HG03354 (cell line): ENCODE measurements around the gene ATPAF2.

Experiments
- ATAC-seq: cut with Tn5 transposase; IDR thresholded peaks from one replicate; pipeline ENCODE4 v1.9.1; 2021; ENCODE audit warnings: mild to moderate bottlenecking; ENCODE audit not compliant: unreplicated experiment, poor library complexity, severe bottlenecking

The ATPAF2 gene

GRCh38 chr17:18038861-18039534 is at the start of gene ATPAF2, which contains the start of gene GID4:
Gene ATPAF2 (minus strand): TSS chr17:18039168. CDS start chr17:18039013, 155 bp downstream.
Gene GID4 (plus strand): TSS chr17:18039408. CDS start chr17:18039465, 57 bp downstream.
- peak; percentile 90 for ATAC-seq

DNA sequence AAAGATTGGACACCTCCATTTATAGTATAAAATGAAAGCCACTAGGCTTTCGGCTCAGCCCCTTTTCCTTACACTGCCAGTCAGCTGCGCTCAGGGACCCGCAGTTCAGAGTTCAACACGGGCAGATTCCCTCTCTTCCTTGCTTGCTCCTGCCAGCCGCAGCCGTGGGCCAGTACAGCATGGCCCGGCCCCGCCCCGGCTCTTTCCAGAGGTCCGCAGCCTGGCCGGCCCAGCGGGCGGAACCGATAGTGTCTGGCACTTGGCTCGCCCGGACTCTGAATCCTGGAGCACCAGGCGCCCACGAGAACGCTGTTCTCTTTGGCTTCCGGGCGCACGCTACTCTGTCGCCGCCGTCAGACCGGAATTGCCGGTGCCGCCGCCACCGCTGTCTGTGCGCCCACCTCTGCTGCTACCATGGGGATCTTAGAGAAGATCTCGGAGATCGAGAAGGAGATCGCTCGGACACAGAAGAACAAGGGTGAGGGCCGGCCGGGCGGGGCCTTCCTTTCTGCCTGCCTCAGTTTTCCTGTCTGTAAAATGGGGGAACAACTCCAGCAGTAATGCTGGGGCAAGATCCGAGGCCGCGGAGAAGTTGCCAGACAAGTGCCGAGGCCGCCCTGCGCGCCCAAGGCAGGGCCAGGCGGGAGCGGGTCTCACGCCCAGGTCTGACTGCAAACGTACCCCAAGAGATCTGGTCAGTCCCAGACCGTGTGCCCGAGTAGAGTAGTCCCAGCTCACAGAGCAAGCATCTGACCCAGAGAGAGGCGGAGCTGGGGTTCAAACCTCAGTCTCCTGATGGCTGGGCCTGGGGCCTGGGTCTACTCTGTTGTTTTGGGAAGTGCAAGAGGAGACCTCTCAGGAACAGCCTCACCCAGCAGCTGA is 48.9 kb upstream of the ATPAF2 start, which contains the start of gene DRG2:
Gene DRG2 (plus strand): TSS at position 339 of the 882 bp plus-strand sequence. CDS start 76 bp downstream, at position 415.
- ATAC-seq: peak; percentile 90

DNA sequence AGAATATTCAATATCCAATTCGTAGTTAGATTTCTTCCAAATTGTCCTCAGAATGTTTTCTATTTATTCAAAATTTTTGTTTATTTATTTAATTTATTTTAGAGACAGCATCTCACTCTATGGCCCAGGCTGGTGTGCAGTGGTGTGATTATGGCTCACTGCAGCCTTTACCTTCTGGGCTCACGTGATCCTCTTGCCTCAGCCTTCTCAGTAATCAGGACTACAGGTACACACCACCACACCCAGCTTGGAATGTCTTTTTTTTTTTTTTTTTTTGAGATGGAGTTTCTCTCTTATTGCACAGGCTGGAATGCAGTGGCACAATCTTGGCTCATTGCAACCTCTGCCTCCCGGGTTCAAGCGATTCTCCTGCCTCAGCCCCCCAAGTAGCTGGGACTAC is 45.3 kb upstream of the ATPAF2 start:
- ATAC-seq: no peak

- no peak for ATAC-seq
Measured at GRCh38 chr17:18079543-18079942, 40.6 kb upstream of the ATPAF2 start.

DNA sequence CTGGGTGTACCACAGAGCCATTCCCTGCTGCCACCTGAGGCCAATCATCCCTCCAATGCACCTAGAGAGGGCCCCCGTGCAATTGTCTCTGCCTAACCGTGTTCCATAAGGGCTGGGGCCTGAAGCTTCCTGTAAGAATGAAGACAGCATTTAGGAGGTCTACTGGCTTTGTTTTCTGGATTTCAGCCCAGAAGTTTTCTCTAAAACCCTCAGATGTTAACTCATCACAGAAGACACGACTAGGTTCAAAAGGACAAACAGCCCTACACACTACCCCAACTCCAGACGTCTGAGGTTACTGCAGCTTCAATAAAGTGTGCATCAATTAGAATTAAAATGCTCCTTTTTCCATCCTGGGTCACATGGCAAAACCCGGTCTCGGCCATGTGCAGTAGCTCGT is 38.0 kb upstream of the ATPAF2 start:
- ATAC-seq: no peak

- ATAC-seq: no peak
Measured at GRCh38 chr17:18074566-18075272, 35.8 kb upstream of the ATPAF2 start.

- no peak for ATAC-seq
Measured at GRCh38 chr17:18071751-18072150, 32.8 kb upstream of the ATPAF2 start.

DNA sequence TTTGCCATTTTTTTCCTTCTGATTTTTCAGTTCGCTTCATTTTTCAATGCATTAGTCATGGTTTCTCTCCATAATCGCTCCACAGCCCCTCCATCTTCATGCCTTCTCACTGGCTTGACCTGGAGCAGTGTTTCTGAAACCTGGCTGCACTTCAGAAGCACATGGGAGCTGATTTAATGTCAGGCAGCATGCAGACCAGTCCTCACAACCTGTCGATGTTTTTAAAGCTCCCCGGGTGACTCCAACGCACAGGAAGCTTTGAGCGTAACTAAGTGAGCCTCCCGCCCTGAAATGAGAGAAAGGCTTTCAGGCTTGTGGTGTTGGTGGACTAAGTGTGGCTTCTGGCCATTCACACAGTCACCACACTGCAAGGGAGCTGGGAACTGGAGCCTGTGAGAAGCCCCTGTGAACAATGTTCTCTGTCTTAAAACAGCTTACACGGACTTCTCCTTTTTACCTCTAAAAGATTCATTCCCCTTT is 31.9 kb upstream of the ATPAF2 start:
- ATAC-seq: no peak

DNA sequence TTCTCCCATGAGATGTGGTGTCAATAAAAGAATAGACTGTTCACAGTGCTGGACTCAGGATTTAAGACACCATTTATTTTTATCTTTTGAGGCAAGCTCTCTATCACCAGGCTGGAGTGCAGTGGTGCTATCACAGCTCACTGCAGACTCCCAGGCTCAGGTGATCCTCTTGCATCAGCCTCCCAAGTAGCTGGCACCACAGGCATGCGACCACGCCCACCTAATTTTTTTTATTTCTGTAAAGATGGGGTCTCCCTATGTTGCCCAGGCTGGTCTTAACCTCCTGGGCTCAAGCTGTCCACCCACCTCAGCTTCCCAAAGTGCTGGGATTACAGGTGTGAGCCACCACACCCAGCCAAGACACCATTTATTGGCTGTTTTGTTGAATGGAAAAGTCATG is 30.1 kb upstream of the ATPAF2 start:
- no peak for ATAC-seq

DNA sequence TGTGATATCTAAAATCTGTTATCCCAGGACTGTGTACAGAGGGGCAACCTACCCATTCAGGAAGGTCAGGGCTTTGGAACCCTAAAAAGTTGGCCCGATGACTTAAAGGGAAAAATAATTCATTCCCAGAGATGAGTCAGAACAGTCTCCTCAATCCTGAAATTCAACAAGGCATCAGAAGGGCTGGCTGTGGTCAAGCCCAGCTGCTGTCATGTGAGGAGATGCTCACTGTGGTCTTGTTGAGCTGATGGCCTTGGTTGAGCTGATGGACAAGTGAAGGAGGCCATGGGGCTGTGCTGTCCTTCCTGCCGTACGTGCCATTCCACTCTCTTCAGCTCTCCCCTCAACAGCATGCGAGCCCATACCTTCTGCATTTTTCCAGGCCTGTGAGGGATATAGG is 27.9 kb upstream of the ATPAF2 start:
- no peak for ATAC-seq

GRCh38 chr17:18065546-18065945 is 26.6 kb upstream of the ATPAF2 start:
- ATAC-seq: no peak

DNA sequence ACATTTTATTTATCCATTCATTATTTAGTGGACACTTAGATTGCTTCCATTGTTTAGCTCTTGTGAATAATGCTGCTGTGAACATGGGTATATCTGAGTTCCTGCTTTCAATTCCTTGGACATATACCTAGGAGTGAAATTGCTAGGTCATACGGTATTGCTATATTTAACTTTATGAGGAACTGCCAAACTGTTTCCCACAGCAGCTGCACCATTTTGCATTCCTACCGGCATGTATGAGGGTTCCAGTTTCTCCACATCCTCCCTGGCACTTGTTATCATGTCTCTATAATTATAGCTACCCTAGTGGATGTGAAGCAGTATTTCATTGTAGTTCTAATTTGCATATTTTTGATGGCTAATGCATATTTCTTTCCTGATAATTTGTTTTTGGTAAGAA is 25.1 kb upstream of the ATPAF2 start:
- ATAC-seq: no peak

DNA sequence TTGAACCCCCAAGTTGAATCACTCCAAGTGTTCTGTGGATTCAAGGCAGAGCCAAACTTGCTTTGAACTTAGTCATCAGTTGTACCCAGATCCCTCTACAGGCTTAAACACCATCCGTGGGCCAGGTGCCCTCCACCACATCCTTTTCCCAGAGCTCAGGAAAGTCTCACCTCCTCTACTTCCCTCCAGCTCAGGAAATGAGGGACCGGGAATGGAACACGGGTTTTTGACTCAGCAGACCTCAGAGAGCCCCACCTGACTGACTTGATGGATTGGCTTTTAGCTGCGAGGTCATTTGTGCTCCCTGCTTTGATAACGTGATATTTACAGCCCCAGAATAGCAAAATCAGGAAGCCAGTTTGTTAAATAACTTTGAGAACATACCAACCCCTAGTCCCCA is 20.3 kb upstream of the ATPAF2 start:
- no peak for ATAC-seq

- ATAC-seq: no peak
Measured at GRCh38 chr17:18056214-18056613, 17.2 kb upstream of the ATPAF2 start.

DNA sequence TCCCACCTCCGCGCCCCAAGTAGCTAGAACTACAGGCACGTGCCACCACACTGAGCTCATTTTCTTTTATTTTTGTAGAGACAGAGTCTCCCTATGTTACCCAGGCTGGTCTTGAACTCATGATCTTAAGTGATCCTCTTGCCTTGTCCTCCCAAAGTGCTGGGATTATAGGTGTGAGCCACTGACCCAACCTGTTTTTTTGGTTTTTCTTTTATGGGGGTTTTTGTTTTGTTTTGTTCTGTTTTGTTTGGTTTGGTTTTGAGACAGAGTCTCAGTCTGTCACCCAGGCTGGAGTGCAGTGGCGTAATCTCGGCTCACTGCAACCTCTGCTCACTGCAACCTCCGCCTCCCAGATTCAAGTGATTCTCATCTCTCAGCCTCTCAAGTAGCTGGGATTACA is 16.6 kb upstream of the ATPAF2 start:
- no peak for ATAC-seq

- ATAC-seq: no peak
Measured at GRCh38 chr17:18045691-18046350, 6.9 kb upstream of the ATPAF2 start.

GRCh38 chr17:18044609-18045008 is 5.6 kb upstream of the ATPAF2 start:
- no peak for ATAC-seq

GRCh38 chr17:18043491-18043890 is 4.5 kb upstream of the ATPAF2 start:
- ATAC-seq: no peak

- ATAC-seq: no peak
Measured at GRCh38 chr17:18042983-18043382, 4.0 kb upstream of the ATPAF2 start.

GRCh38 chr17:18041776-18042175 is 2.8 kb upstream of the ATPAF2 start:
- ATAC-seq: no peak
